Panc1 (cell line): ENCODE data around the gene NTM. TPM values are rescaled to one million over a fixed set of nuclear protein-coding genes. Genes with fewer than 3 reads are reported as not detected.

Experiments used
- ATAC-seq: fragments of 200-7000 bp; cut with Tn5 transposase; 2 replicates; pipeline ENCODE4 v1.9.1; 2020; ENCODE audit warnings: mild to moderate bottlenecking, moderate library complexity
- BruUV-seq: library from RNA; stranded (reverse); fragments of 400-500 nt; replicated peaks from 2 replicates; lab custom pipeline; 2021; lab: Mats Ljungman, UMichigan
- CTCF ChIA-PET: fragments of 300-600 bp; sonication (Branson Sonifier 250); formaldehyde crosslinking; loops from one replicate; lab custom pipeline; 2022; ENCODE audit warnings: antibody characterized with exemption; lab: Charles Lee
- POLR2A ChIA-PET: fragments of 300-600 bp; sonication (Branson Sonifier 250); formaldehyde crosslinking; loops from one replicate; lab custom pipeline; 2022; ENCODE audit warnings: antibody characterized with exemption; lab: Charles Lee
- DNase-seq: peaks from one replicate; pipeline ENCODE4 v3.0.0-alpha.2; 2010; ENCODE audit warnings: low read depth, low spot score
- H3K27ac ChIP-seq: 2 replicates; pipeline ENCODE4 v1.5.1; 2011; ENCODE audit warnings: mild to moderate bottlenecking, low read length, inconsistent platforms
- H3K27me3 ChIP-seq: fragments of 200-500 bp; sonication (Bioruptor generic); 2 replicates; pipeline ENCODE4 v1.6.0; 2014; ENCODE audit warnings: low read length, inconsistent platforms; ENCODE audit not compliant: control insufficient read depth, insufficient read depth
- H3K36me3 ChIP-seq: fragments of 200-500 bp; sonication (Bioruptor generic); 2 replicates; pipeline ENCODE4 v1.5.1; 2014; ENCODE audit warnings: inconsistent platforms, mild to moderate bottlenecking, low read length, moderate library complexity; ENCODE audit not compliant: control insufficient read depth, insufficient read depth
- H3K4me1 ChIP-seq: 2 replicates; pipeline ENCODE4 v1.5.1; 2011; ENCODE audit warnings: inconsistent platforms, mild to moderate bottlenecking, low read length, moderate library complexity; ENCODE audit not compliant: control insufficient read depth, insufficient read depth
- H3K4me3 ChIP-seq, 2 experiments: 2 replicates each; pipeline ENCODE4 v1.5.1; 2011 to 2012; ENCODE audit warnings: low read depth in 2 of 2, low read length in 2 of 2, mild to moderate bottlenecking in 2 of 2, inconsistent platforms in 1 of 2, moderate library complexity in 1 of 2
- H3K9me3 ChIP-seq: fragments of 200-500 bp; sonication (Bioruptor generic); 2 replicates; pipeline ENCODE4 v1.5.1; 2014; ENCODE audit warnings: low read depth, mild to moderate bottlenecking, inconsistent platforms, low read length, moderate library complexity; ENCODE audit not compliant: control insufficient read depth, insufficient read depth
- POLR2AphosphoS5 ChIP-seq: IDR thresholded peaks from 2 replicates; pipeline ENCODE4 v1.6.1; 2012; ENCODE audit warnings: mild to moderate bottlenecking, low read depth, low read length, moderate library complexity
- REST ChIP-seq, 2 experiments: IDR thresholded peaks; 2 replicates each; pipeline ENCODE4 v1.6.1; 2011 to 2012; ENCODE audit warnings: low read depth in 2 of 2, control low read depth in 1 of 2, low read length in 1 of 2, mild to moderate bottlenecking in 1 of 2, moderate library complexity in 1 of 2; ENCODE audit not compliant: insufficient read depth in 1 of 2
- SIN3A ChIP-seq: IDR thresholded peaks from 2 replicates; pipeline ENCODE4 v1.6.1; 2012; ENCODE audit warnings: low read depth, mild to moderate bottlenecking, low read length, moderate library complexity, borderline replicate concordance; ENCODE audit not compliant: insufficient read depth
- TCF7L2 ChIP-seq: IDR thresholded peaks from 2 replicates; pipeline ENCODE4 v1.6.1; 2011; ENCODE audit warnings: mild to moderate bottlenecking, low read depth, low read length, inconsistent platforms
- in situ Hi-C: cut with HindIII; loops from 2 replicates; pipeline ENCODE4 v1.10.0; 2016; ENCODE audit warnings: low sequenced_read_pairs, low pct_unique_long_range_greater_than_20kb
- intact Hi-C: fragments of 100-400 bp; cut with micrococcal nuclease; formaldehyde crosslinking; loops from one replicate; pipeline ENCODE4 v1.10.0; 2022; ENCODE audit not compliant: unreplicated experiment
- total RNA-seq: library from RNA; stranded (reverse); gene quantifications from one replicate; pipeline ENCODE4 v1.2.1, GENCODE V29; 2021; ENCODE audit not compliant: unreplicated experiment
- TF ChIP-seq, protein P1 (sequence below): fragments of 450-650 bp; IDR thresholded peaks from 2 replicates; pipeline ENCODE4 v1.5.1; 2017; ENCODE audit warnings: mild to moderate bottlenecking

The NTM gene
- total RNA-seq, 1 experiment from 2014 or later: 0.10 TPM

- in situ Hi-C loops: no loop called here
- Histone ChIP-seq H3K9me3 (no peaks in the 10 kb centered on the region), H3K36me3 (no peaks in the 10 kb centered on the region), H3K27me3 (peaks cover 8% of the 10 kb centered on the region), H3K4me3 (no peak overlapping the region), H3K27ac (no peak overlapping the region), H3K4me1 (no peaks in the 10 kb centered on the region)
- intact Hi-C loops: loop anchor here (10.0 kb wide), 1 partner anchor 337 kb away; no protein-coding TSS in a partner anchor
- ChIA-PET CTCF (no interaction called here), POLR2A (no interaction called here)
- TF ChIP-seq, protein P1, sequence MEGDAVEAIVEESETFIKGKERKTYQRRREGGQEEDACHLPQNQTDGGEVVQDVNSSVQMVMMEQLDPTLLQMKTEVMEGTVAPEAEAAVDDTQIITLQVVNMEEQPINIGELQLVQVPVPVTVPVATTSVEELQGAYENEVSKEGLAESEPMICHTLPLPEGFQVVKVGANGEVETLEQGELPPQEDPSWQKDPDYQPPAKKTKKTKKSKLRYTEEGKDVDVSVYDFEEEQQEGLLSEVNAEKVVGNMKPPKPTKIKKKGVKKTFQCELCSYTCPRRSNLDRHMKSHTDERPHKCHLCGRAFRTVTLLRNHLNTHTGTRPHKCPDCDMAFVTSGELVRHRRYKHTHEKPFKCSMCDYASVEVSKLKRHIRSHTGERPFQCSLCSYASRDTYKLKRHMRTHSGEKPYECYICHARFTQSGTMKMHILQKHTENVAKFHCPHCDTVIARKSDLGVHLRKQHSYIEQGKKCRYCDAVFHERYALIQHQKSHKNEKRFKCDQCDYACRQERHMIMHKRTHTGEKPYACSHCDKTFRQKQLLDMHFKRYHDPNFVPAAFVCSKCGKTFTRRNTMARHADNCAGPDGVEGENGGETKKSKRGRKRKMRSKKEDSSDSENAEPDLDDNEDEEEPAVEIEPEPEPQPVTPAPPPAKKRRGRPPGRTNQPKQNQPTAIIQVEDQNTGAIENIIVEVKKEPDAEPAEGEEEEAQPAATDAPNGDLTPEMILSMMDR: no peak
- TF ChIP-seq TCF7L2 (no peak), SIN3A (no peak), POLR2AphosphoS5 (no peak), REST (IDR thresholded peaks at IDR 0.05; ENCODE audit: insufficient read depth in 1 of 2, low read depth in 2 of 2, low read length in 1 of 2) (no peak)
- no TSS peak for BruUV-seq
- DNase-seq (no peak), ATAC-seq (no peak)
Measured at GRCh38 chr11:131402040-131402439, 31.6 kb downstream of the NTM start.

DNA sequence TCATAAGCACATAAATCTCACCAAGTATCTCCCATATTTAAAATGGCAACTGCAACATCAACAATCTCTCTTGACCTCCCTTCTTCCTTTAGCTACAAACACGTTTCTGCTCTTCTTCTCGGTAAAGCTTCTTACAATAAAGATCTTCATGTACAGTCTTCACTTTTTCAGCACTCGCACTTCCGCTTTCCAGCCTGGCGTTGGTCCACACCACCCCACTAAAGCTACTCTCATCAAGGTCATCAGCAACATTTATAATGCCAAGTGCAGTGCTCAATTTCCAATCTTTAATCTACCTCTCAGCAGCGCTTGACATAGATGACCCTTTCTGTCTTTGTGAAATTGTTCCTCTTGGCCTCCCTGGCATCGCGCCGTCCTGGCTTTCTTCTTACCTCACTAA lies 33.6 kb downstream of the NTM start:
- CTCF ChIA-PET: no interaction called here
- H3K27ac ChIP-seq: no peak overlapping the region
- TF ChIP-seq REST (IDR thresholded peaks at IDR 0.05; ENCODE audit: insufficient read depth in 1 of 2, low read depth in 2 of 2, low read length in 1 of 2): no peak
- no peak for TF ChIP-seq POLR2AphosphoS5
- TF ChIP-seq SIN3A: no peak
- TF ChIP-seq, protein P1: no peak
- no peak for TF ChIP-seq TCF7L2
- H3K4me3 ChIP-seq: no peak overlapping the region
- intact Hi-C loops: loop anchor here (10.0 kb wide), 1 partner anchor 339 kb away; no protein-coding TSS in a partner anchor
- no TSS peak for BruUV-seq
- H3K36me3 ChIP-seq: no peaks in the 10 kb centered on the region
- H3K27me3 ChIP-seq: peaks cover 8% of the 10 kb centered on the region
- POLR2A ChIA-PET: no interaction called here
- in situ Hi-C loops: no loop called here
- H3K9me3 ChIP-seq: no peaks in the 10 kb centered on the region
- DNase-seq (no peak), ATAC-seq (no peak)
- H3K4me1 ChIP-seq: no peaks in the 10 kb centered on the region
